ENCODE data around the gene NDP. TPM values are rescaled to one million over a fixed set of nuclear protein-coding genes. Genes with fewer than 3 reads are reported as not detected.

The NDP gene
- total RNA-seq, 1 experiment from 2014 or later: not detected

DNA sequence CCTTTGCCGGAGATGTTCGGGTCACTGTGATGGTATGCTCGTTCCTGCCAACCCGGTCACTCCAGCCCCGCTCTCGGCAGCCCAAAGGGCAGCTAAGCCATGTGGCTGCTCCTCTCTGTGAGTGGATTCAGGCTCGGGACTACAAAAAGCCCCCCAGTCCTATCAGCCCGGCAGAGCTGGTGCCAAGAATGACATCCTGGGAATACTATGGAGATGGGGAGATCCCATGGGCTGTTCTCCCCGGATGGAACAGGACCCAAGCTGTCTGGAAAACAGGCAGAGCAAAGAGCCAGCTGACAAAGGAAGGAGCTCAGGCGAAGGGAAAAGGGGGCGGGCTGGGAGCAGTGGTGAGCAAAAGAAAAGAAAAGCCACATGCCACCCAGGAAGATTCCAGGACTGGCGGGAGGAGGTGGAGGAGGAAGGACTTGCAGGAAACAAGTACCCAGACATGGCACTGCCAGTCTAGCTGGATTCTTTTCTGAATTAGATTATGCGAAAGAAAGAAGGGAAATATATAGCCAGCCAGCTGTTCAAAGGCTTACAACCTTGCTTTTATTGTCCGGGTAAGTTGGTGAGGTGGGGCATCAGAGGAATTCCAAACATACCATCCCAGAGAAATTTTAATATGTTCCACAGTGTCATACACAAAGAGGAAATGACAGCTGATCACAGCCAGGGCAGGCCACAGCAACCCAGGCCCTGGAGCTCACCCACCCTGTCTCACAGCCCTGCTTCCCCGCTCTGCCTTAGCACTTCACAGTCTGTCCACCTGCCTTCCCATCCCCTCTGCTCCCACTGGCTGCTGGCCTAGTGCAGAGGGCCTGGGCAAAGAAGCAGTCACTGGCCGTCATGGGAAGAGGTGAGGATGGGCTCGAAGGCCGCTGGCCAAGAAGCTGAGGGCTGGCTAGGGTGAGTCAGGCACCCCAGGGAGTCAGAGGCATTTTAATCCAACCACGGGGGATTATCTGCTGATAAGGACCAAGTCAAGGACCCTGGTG lies 3.4 kb downstream of the NDP start:
- no peaks in the 10 kb centered on the region for H3K9me3 Mint-ChIP-seq (ENCODE audit: unreplicated experiment)
- DNase-seq (ENCODE audit: unreplicated experiment): peak; percentile 27

DNA sequence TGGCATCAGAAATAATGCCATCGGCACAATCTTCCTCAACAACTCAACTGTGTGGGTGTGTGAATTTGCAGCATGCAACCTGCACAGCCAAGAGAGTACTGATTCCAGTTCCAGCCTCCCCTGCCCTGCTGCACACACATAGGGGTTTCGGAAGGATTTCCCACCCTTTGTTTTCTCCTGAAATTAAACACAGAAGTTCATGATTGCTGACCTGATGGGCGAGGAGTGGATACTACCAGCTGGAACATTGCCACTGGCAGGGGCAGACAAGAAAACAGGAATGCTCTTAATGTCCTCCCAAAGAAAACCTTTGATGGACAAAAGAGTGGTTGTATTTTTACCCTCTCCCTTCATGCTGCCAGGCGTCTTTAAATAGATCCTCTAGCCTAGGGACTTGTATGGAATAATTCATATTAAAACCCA lies 4.8 kb downstream of the NDP start:
- Mint-ChIP-seq H3K36me3 (ENCODE audit: insufficient read depth, unreplicated experiment) (no peaks in the 10 kb centered on the region), H3K27me3 (ENCODE audit: insufficient read depth, unreplicated experiment) (peaks cover 85% of the 10 kb centered on the region), H3K9me3 (ENCODE audit: unreplicated experiment) (no peaks in the 10 kb centered on the region), H3K27ac (ENCODE audit: low read depth, unreplicated experiment) (no peak overlapping the region), H3K4me1 (ENCODE audit: insufficient read depth, unreplicated experiment) (peaks cover 10% of the 10 kb centered on the region), H3K4me3 (ENCODE audit: unreplicated experiment) (no peak overlapping the region)
- intact Hi-C loops (cut with micrococcal nuclease): no loop called here
- no peak for DNase-seq (ENCODE audit: unreplicated experiment)
- ChIA-PET POLR2A (interaction anchor here (1.0 kb wide), 1 partner anchor 10 kb away, joined by 4 read pairs; no protein-coding TSS in a partner anchor), CTCF (interaction anchor here (0.9 kb wide), 1 partner anchor 10 kb away, joined by 3 read pairs; no protein-coding TSS in a partner anchor)
- TF ChIP-seq, protein P1, sequence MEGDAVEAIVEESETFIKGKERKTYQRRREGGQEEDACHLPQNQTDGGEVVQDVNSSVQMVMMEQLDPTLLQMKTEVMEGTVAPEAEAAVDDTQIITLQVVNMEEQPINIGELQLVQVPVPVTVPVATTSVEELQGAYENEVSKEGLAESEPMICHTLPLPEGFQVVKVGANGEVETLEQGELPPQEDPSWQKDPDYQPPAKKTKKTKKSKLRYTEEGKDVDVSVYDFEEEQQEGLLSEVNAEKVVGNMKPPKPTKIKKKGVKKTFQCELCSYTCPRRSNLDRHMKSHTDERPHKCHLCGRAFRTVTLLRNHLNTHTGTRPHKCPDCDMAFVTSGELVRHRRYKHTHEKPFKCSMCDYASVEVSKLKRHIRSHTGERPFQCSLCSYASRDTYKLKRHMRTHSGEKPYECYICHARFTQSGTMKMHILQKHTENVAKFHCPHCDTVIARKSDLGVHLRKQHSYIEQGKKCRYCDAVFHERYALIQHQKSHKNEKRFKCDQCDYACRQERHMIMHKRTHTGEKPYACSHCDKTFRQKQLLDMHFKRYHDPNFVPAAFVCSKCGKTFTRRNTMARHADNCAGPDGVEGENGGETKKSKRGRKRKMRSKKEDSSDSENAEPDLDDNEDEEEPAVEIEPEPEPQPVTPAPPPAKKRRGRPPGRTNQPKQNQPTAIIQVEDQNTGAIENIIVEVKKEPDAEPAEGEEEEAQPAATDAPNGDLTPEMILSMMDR (IDR thresholded peaks at IDR 0.05; ENCODE audit: unreplicated experiment): no peak
- no TSS peak for BruUV-seq (replicated peaks)

More for the DNA sequence above, 3.4 kb downstream of the NDP start:
- Mint-ChIP-seq H3K4me1 (ENCODE audit: insufficient read depth, unreplicated experiment) (peaks cover 16% of the 10 kb centered on the region), H3K36me3 (ENCODE audit: insufficient read depth, unreplicated experiment) (no peaks in the 10 kb centered on the region), H3K27ac (ENCODE audit: low read depth, unreplicated experiment) (no peak overlapping the region), H3K4me3 (ENCODE audit: unreplicated experiment) (no peak overlapping the region), H3K27me3 (ENCODE audit: insufficient read depth, unreplicated experiment) (peaks cover 86% of the 10 kb centered on the region)
- no TSS peak for BruUV-seq (replicated peaks)
- TF ChIP-seq, protein P1 (IDR thresholded peaks at IDR 0.05; ENCODE audit: unreplicated experiment): no peak
- intact Hi-C loops (cut with micrococcal nuclease): no loop called here
- CTCF ChIA-PET: interaction anchor here (0.6 kb wide), 1 partner anchor 1582 kb away, joined by 3 read pairs; no protein-coding TSS in a partner anchor
- POLR2A ChIA-PET: no interaction called here

DNA sequence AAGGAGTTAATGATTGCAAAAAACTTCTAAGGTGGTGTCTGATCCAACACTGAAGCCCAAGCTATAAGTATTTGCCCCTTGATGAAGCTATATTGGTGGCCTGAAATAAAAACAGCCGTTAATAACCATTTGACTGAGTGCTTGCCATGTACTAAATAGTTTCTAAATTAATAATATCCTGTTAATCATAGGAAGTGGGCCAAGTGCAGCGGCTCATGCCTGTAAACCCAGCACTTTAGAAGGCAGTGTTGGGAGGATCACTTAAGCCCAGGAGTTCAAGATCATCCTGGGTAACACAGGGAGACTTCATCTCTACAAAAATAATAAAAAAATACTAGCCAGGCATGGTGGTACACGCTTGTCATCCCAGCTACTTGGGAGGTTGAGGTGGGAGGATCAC lies 8.3 kb downstream of the NDP start:
- ChIA-PET POLR2A (no interaction called here), CTCF (interaction anchor here (0.7 kb wide), 1 partner anchor 1701 kb away, joined by 3 read pairs; no protein-coding TSS in a partner anchor)

DNA sequence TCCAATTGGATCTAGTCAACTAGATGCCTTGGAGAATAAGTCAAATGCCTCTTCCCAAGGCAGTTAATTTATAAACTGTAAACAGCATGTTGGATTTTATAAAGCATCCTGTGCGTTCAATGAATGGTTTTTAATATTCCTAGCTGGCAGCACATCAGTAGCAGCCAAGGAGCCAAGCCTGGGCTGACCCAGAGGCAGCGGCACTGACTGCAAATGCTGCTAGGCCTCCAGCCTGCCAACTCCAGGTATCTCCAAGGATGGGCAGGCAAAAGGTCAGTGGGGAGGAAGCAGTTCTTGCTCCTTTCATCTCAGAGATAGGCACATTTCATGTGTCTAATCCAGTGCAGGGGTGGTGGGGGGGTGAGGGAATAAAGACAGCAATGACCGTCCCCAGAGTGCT lies 9.5 kb downstream of the NDP start:
- Mint-ChIP-seq H3K4me1 (ENCODE audit: insufficient read depth, unreplicated experiment) (no peaks in the 10 kb centered on the region), H3K27me3 (ENCODE audit: insufficient read depth, unreplicated experiment) (peaks cover 58% of the 10 kb centered on the region), H3K9me3 (ENCODE audit: unreplicated experiment) (no peaks in the 10 kb centered on the region), H3K4me3 (ENCODE audit: unreplicated experiment) (no peak overlapping the region), H3K36me3 (ENCODE audit: insufficient read depth, unreplicated experiment) (no peaks in the 10 kb centered on the region), H3K27ac (ENCODE audit: low read depth, unreplicated experiment) (no peak overlapping the region)
- CTCF ChIA-PET: no interaction called here
- intact Hi-C loops (cut with micrococcal nuclease): no loop called here
- POLR2A ChIA-PET: interaction anchor here (0.6 to 1.2 kb wide), 4 partner anchors 10 to 1089 kb away, joined by 3 to 4 read pairs (median 4); no protein-coding TSS in a partner anchor
- DNase-seq (ENCODE audit: unreplicated experiment): no peak
- TF ChIP-seq, protein P1 (IDR thresholded peaks at IDR 0.05; ENCODE audit: unreplicated experiment): no peak
- no TSS peak for BruUV-seq (replicated peaks)

More for the DNA sequence above, 8.3 kb downstream of the NDP start:
- intact Hi-C loops (cut with micrococcal nuclease): no loop called here
- Mint-ChIP-seq H3K4me3 (ENCODE audit: unreplicated experiment) (no peak overlapping the region), H3K4me1 (ENCODE audit: insufficient read depth, unreplicated experiment) (peaks cover 6% of the 10 kb centered on the region), H3K27me3 (ENCODE audit: insufficient read depth, unreplicated experiment) (peaks cover 65% of the 10 kb centered on the region), H3K9me3 (ENCODE audit: unreplicated experiment) (no peaks in the 10 kb centered on the region), H3K27ac (ENCODE audit: low read depth, unreplicated experiment) (no peak overlapping the region), H3K36me3 (ENCODE audit: insufficient read depth, unreplicated experiment) (no peaks in the 10 kb centered on the region)
- BruUV-seq (replicated peaks): no TSS peak
- TF ChIP-seq, protein P1 (IDR thresholded peaks at IDR 0.05; ENCODE audit: unreplicated experiment): no peak
- DNase-seq (ENCODE audit: unreplicated experiment): no peak

Measured in MCF 10A (cell line).